RWPE2 (cell line): ENCODE results near the gene TIGD3.

Experiments used
- ATAC-seq: fragments of 200-7000 bp; cut with Tn5 transposase; 3 replicates; pipeline ENCODE4 v1.9.1; 2021; ENCODE audit warnings: low read depth
- DNase-seq: peaks from one replicate; pipeline ENCODE4 v3.0.0-alpha.2; 2020; ENCODE audit warnings: low spot score
- H3K27ac ChIP-seq: fragments of 450-650 bp; 2 replicates; pipeline ENCODE4 v1.5.1; 2017; ENCODE audit warnings: mild to moderate bottlenecking; ENCODE audit not compliant: poor library complexity, severe bottlenecking
- H3K27me3 ChIP-seq: fragments of 250-450 bp; sonication (Bioruptor Pico); 2 replicates; pipeline ENCODE4 v1.5.1; 2021; ENCODE audit warnings: mild to moderate bottlenecking, moderate library complexity; ENCODE audit not compliant: insufficient read depth, poor library complexity, severe bottlenecking
- H3K36me3 ChIP-seq: fragments of 250-450 bp; sonication (Bioruptor Pico); 2 replicates; pipeline ENCODE4 v1.5.1; 2020; ENCODE audit warnings: low read depth, mild to moderate bottlenecking, moderate library complexity
- H3K4me1 ChIP-seq: fragments of 250-450 bp; sonication (Bioruptor Pico); 2 replicates; pipeline ENCODE4 v1.5.1; 2021; ENCODE audit warnings: mild to moderate bottlenecking, moderate library complexity; ENCODE audit not compliant: insufficient read depth, poor library complexity, severe bottlenecking
- H3K4me3 ChIP-seq: fragments of 250-450 bp; sonication (Bioruptor Pico); 2 replicates; pipeline ENCODE4 v1.5.1; 2021; ENCODE audit warnings: mild to moderate bottlenecking, moderate library complexity; ENCODE audit not compliant: severe bottlenecking
- H3K9me3 ChIP-seq: fragments of 250-450 bp; sonication (Bioruptor Pico); 2 replicates; pipeline ENCODE4 v1.5.1; 2021; ENCODE audit warnings: mild to moderate bottlenecking, moderate library complexity; ENCODE audit not compliant: severe bottlenecking
- TF ChIP-seq, protein P1 (sequence below): fragments of 450-650 bp; IDR thresholded peaks from one replicate; pipeline ENCODE4 v1.5.1; 2017; ENCODE audit warnings: mild to moderate bottlenecking, moderate library complexity; ENCODE audit not compliant: poor library complexity, severe bottlenecking

Gene TIGD3

DNA sequence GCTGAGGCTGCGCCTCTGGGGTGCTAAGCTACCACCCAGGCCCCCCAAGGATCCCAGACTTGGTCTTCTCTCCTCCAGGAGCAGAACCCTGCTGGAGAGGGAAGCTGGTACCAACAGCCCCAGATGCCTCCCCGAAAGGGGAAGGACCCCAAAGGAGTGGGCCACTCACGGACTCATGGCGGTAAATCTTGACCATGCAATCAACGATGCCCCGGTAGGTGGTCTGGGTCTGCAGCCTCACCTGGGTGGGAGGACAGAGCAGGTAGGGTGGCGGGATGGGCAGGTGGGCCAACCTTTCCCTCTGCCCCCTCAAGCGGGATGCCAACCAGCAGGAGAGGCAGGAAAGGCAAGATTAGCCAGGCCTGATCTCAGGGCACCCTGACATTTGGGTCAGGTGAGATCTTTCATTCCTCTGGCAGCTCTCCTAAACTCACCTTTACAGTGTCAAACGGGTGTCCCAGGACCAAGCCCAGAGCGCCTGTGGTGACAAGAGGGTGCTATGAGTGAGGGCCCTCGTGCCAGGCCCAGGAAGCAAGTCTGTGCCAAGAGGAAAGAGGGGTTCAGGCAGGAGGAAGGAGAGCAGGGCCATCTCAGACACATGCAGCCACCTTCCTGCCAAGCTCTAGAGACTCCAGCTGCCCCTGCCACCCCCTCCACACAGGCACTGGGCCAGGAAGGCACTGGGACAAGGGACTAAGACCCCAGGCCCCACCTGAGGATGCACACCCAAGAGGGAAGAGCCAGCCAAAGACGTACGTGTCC is 25.3 kb downstream of the TIGD3 start:
- Histone ChIP-seq H3K9me3 (no peaks in the 10 kb centered on the region), H3K36me3 (no peaks in the 10 kb centered on the region), H3K27ac (no peak overlapping the region), H3K4me1 (peaks cover 13% of the 10 kb centered on the region), H3K4me3 (no peak overlapping the region), H3K27me3 (no peaks in the 10 kb centered on the region)
- TF ChIP-seq, protein P1, sequence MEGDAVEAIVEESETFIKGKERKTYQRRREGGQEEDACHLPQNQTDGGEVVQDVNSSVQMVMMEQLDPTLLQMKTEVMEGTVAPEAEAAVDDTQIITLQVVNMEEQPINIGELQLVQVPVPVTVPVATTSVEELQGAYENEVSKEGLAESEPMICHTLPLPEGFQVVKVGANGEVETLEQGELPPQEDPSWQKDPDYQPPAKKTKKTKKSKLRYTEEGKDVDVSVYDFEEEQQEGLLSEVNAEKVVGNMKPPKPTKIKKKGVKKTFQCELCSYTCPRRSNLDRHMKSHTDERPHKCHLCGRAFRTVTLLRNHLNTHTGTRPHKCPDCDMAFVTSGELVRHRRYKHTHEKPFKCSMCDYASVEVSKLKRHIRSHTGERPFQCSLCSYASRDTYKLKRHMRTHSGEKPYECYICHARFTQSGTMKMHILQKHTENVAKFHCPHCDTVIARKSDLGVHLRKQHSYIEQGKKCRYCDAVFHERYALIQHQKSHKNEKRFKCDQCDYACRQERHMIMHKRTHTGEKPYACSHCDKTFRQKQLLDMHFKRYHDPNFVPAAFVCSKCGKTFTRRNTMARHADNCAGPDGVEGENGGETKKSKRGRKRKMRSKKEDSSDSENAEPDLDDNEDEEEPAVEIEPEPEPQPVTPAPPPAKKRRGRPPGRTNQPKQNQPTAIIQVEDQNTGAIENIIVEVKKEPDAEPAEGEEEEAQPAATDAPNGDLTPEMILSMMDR: no peak
- no peak for ATAC-seq
- no peak for DNase-seq

DNA sequence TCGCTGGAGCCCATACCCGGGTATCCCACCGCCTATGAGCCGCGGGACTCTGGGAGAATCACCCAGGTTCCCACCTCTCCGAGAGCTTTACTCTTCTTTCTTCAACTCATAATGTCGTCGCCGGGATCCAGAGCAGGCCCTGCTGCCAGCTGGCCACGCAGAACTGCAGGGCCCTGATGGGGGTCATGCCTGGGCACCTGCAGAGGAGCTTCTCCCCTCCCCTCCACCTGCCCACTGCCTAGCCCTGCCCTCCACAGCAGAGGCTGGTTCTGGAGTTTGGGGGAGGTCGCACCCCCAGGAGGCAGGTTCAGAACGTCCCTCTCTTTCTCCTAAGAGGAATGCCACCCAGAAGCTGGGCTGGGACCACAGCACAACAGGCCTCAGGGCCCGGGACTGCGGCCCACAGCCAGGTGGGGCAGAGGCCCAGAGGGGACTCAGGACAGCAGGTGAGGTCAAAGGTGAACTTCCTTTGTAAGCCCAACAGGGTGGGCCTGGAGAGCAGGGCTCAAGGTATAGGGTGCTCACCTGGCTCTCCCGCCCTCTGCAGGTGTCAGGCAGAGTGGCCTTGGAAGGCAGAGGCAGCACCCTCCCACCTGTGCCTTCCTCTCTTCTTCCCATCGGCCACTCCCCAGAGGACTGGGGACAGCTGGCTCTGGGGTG is 26.0 kb downstream of the TIGD3 start:
- TF ChIP-seq, protein P1: no peak
- H3K4me3 ChIP-seq: no peak overlapping the region
- H3K4me1 ChIP-seq: peaks cover 13% of the 10 kb centered on the region
- DNase-seq (no peak), ATAC-seq (no peak)
- H3K36me3 ChIP-seq: no peaks in the 10 kb centered on the region
- H3K27me3 ChIP-seq: no peaks in the 10 kb centered on the region
- no peaks in the 10 kb centered on the region for H3K9me3 ChIP-seq
- H3K27ac ChIP-seq: peak overlapping the region; percentile 97

DNA sequence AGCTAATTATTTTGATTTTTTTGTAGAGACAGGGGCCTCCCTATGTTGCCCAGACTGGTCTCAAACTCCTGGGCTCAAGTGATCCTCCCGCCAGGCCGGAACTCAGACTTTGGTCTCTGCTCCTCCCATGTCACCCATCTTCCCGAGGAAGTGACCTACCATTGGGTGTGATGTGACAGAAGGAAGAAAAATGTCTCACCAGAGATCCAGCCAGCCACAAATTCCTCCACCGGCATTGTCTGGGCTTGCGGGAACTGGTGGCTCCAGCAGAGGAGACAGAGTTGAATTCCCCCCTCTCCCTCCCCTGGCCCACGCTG is 27.1 kb downstream of the TIGD3 start:
- no peak for DNase-seq
- Histone ChIP-seq H3K4me1 (peaks cover 16% of the 10 kb centered on the region), H3K9me3 (no peaks in the 10 kb centered on the region), H3K36me3 (no peaks in the 10 kb centered on the region), H3K27me3 (no peaks in the 10 kb centered on the region), H3K4me3 (peak overlapping the region; percentile 2), H3K27ac (peak overlapping the region; percentile 97)
- peak; percentile 32; the same call in 2 of the 3 replicates for ATAC-seq
- TF ChIP-seq, protein P1: no peak

DNA sequence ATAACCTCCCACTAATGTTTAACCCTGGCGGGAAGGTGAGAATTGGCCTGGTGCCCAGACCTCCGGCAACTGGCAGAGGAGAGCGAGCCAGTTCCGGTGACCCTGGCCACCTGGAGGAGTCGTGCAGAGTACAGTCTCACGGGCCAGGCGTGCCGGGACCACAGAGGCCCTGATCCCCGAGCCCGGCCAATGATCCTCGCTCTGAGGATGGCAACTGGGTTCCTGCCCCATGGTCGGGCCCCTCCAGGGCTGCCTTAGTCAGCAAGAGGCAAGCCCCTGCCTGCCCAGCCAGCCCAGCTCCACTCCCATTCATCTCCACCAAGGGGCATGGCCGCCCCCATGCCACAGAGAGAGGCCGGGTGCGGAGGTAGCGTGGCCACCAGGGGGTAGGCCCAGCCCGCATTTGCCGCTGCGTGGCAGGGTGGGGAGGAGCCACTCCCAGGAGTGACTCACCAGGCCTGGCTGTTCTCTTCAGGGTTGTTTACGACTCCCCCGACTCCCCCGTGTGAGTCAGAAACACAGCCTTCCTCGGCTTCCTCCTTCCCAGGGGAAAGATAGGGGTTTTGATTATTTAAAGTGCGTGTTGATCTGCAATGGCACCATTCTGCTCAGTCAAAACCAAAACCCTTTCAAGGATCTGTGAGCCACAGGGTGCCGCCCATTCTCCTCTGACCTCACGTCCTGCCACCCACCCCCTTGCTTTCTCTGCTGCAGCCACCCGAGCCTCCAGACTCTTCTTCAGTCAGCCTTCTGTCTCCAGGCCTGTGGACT is 27.7 kb downstream of the TIGD3 start, which contains the start of gene SLC25A45:
SLC25A45 (minus strand) TSS at position 614 of the 771 bp plus-strand sequence. CDS start 695 bp downstream, outside the sequence.
- ATAC-seq: peak; percentile 80
- H3K27ac ChIP-seq: peak within 1 kb of the TSS; percentile 97
- H3K36me3 ChIP-seq: no peaks in the 10 kb centered on the region
- peak; percentile 99 for DNase-seq
- H3K4me3 ChIP-seq: peak within 1 kb of the TSS; percentile 2
- TF ChIP-seq, protein P1: peak; percentile 89
- H3K27me3 ChIP-seq: no peaks in the 10 kb centered on the region
- no peaks in the 10 kb centered on the region for H3K9me3 ChIP-seq
- H3K4me1 ChIP-seq: peaks cover 16% of the 10 kb centered on the region
